ENCODE measurements around the gene BRPF1. TPM values are rescaled to one million over a fixed set of nuclear protein-coding genes. Genes with fewer than 3 reads are reported as not detected.
A peak's percentile ranks its signal among the peaks of the same experiment; 100 is the strongest.

The BRPF1 gene
- total RNA-seq, 4 donors from 2014 or later = 10.8 to 36.0 (median 16.7) TPM

- H3K9me3 ChIP-seq = no peaks in the 10 kb centered on the region
- H3K27ac ChIP-seq = no peak overlapping the region
- intact Hi-C loops (cut with DNase I; ENCODE audit: low total_unique reads) = no loop called here
- TF ChIP-seq POLR2A (IDR thresholded peaks at IDR 0.05) (no peak), CTCF (IDR thresholded peaks at IDR 0.05) (no peak)
- H3K36me3 ChIP-seq = no peaks in the 10 kb centered on the region
- DNase-seq = no peak
- H3K4me3 ChIP-seq = no peak overlapping the region
- H3K27me3 ChIP-seq = no peaks in the 10 kb centered on the region
- no peaks in the 10 kb centered on the region for H3K4me1 ChIP-seq
Observed at GRCh38 chr3:9712415-9712814, 19.1 kb upstream of the BRPF1 start.

GRCh38 chr3:9713142-9713541, 18.4 kb upstream of the BRPF1 start:
- Histone ChIP-seq H3K27me3 (no peaks in the 10 kb centered on the region), H3K36me3 (no peaks in the 10 kb centered on the region), H3K4me3 (no peak overlapping the region), H3K9me3 (no peaks in the 10 kb centered on the region), H3K27ac (no peak overlapping the region), H3K4me1 (no peaks in the 10 kb centered on the region)
- no peak for DNase-seq
- intact Hi-C loops (cut with DNase I; ENCODE audit: low total_unique reads) = no loop called here
- no peak for TF ChIP-seq POLR2A (IDR thresholded peaks at IDR 0.05)

- H3K4me3 ChIP-seq = no peak overlapping the region
- peak overlapping the region; percentile 77 to 78 for H3K27ac ChIP-seq
- H3K27me3 ChIP-seq = no peaks in the 10 kb centered on the region
- intact Hi-C loops (cut with DNase I; ENCODE audit: low total_unique reads) = no loop called here
- TF ChIP-seq CTCF (IDR thresholded peaks at IDR 0.05) (no peak), POLR2A (IDR thresholded peaks at IDR 0.05) (no peak)
- H3K36me3 ChIP-seq = no peaks in the 10 kb centered on the region
- no peaks in the 10 kb centered on the region for H3K4me1 ChIP-seq
- no peaks in the 10 kb centered on the region for H3K9me3 ChIP-seq
- DNase-seq = no peak
Observed at GRCh38 chr3:9715136-9715535, 16.4 kb upstream of the BRPF1 start.

- peak overlapping the region; percentile 77 to 83 for H3K27ac ChIP-seq
- H3K4me1 ChIP-seq = no peaks in the 10 kb centered on the region
- peak; percentile 88 to 94 for DNase-seq
- H3K9me3 ChIP-seq = no peaks in the 10 kb centered on the region
- intact Hi-C loops (cut with DNase I; ENCODE audit: low total_unique reads) = no loop called here
- peak; percentile 89 to 95 (median 92) for TF ChIP-seq CTCF (IDR thresholded peaks at IDR 0.05)
- TF ChIP-seq POLR2A (IDR thresholded peaks at IDR 0.05) = no peak
- H3K4me3 ChIP-seq = no peak overlapping the region
- no peaks in the 10 kb centered on the region for H3K27me3 ChIP-seq
- no peaks in the 10 kb centered on the region for H3K36me3 ChIP-seq
Observed at GRCh38 chr3:9715764-9716437, 15.6 kb upstream of the BRPF1 start.

GRCh38 chr3:9716801-9717555, 14.6 kb upstream of the BRPF1 start:
- intact Hi-C loops (cut with DNase I; ENCODE audit: low total_unique reads) = no loop called here
- Histone ChIP-seq H3K4me3 (no peak overlapping the region), H3K4me1 (no peaks in the 10 kb centered on the region), H3K27ac (peak overlapping the region; percentile 77 to 83), H3K36me3 (no peaks in the 10 kb centered on the region), H3K9me3 (no peaks in the 10 kb centered on the region), H3K27me3 (no peaks in the 10 kb centered on the region)
- no peak for DNase-seq
- TF ChIP-seq CTCF (IDR thresholded peaks at IDR 0.05) = no peak

Measured in uterus (tissue), 4 donors.